NCI-H187 treated with DMSO at 0.1 percent for 48 hours (cell line): Measurements from ENCODE around the gene BTBD2.
A peak's percentile ranks its signal among the peaks of the same experiment; 100 is the strongest.
"Not testable (repeated sequence)": the region's sequence is repeated elsewhere in the genome, so short reads cannot be mapped to it uniquely, and the experiment has no call there.

ENCODE experiments used
- DNase-seq: peaks from one replicate; lab custom pipeline; 2025; lab: John Stamatoyannopoulos, UW

The BTBD2 gene

DNA sequence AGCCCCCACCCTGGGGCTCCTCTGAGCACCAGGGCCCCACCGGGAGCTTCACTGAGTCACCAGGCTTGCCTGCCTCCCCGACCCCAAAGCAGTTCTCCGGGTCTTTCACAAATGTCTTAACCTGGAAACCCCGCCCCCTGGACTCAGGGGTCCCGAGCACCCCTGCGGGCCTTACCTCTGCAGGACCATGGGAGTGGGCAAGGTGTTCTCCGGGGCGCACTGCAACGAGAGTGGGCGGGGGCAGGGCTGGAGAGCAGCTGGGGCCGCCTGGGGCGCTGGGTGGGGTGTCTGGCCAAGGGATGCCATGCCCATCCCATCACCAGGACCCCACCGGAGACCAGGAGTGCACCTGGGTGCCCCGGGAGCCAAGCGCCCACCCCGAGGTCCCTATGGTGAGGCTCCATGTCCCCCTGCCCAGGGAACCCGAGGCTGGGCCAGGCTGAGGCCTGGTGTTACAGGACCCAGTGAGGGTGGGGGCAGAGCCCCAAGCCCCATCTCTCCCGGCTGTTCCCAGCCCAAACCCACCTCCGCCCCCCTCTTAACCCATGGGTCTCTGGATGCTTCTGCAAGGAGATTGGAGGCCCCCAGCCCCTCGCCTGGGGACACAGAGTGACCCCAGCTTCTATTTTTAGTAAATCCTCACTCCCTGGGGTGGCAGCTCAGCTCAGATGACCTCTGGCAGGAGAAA, 24.6 kb upstream of the BTBD2 start:
- DNase-seq, result no peak

- DNase-seq, result no peak
Measured at GRCh38 chr19:2039089-2039958, 23.8 kb upstream of the BTBD2 start.

GRCh38 chr19:2038284-2039088, 23.0 kb upstream of the BTBD2 start:
- no peak for DNase-seq

DNA sequence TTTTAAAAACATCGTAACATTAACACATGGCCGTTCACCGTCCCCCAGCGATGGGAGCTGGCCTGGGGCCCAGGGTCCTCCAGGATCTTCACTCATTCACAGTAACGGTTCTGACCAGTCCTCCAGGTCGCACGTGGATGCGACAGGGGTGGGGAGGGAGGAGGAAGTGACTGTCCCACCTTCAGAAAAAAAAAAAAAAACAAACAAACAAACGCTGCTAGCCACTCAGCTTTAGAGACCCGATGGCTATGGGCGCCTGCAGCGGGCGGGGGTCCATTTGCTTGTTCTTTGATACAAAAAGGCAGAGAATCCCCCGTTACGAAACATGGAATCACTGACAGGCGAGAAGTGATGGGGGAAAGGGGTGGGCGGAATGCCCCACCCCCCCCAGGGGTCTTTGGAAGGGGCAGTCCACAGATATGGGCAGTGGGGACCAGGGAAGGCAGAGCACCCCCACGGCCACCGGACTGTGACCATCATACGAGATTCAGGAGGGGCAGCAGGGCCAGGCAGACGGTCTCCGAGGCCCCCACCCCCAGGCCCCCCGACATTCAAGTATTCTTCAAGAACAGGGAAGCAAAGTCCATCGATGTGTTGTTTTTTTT, 22.2 kb upstream of the BTBD2 start:
- no peak for DNase-seq

- no peak for DNase-seq
Measured at GRCh38 chr19:2036424-2036823, 20.9 kb upstream of the BTBD2 start.

DNA sequence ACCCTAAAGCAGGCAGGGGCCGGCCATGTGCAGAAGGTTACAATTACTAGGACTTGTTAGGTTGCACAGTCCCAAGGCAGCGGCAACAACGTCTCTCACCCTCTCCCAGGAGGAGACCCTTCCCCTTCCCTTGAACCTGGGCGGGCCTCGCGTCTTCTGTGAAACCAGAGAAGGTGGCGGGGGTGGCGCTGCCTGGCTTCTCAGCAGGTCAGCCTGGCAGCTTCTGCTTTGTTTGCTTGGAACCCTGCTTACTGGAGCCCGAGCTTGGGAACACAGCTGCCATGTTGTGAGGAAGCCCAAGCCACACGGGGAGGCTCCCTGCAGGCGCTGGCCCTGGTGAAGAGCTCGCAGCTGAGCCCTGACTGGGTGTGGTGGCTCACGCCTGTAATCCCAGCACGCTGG, 20.1 kb upstream of the BTBD2 start:
- no peak for DNase-seq

DNA sequence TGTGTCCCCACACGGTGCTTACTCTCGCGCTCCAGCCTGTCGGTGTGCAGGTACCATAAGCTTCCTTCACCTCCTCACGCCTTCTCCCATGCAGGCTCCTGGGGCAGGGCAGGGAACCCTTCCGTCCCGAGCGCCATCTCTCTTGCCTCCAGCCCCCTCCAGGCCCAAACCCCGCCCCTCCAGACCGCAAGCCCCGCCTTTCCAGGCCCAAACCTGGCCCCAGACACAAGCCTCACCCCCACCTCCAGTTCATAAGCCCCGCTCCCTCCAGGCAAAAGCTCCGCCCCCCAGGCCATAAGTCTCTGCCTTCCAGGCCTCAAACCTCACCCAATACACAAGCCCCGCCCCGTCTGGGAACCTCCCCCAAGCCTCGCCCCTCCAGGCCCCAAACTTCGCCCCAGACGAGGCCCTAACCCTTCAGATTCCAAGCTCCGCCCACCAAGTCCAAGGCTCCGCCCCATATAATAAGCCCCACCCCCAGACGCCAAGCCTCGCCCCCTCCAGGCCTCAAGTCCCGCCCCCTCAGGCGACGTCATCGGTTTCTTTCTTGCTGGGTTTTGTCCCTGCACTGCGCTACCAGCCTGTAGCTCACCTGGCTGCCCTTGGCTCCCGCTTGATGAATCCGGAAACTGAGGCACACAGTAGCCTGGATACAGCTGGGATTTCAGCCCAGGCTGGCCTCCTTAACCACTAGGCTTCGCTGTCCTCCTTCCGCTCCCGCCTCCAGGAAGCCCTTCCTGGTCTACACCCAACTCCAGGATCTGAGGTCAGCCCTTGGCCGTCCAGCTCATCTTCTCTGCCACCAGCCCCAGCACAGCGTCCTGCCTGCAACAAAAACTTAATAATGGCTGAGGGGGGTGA, 19.4 kb upstream of the BTBD2 start:
- DNase-seq, result no peak

GRCh38 chr19:2034253-2034652, 18.7 kb upstream of the BTBD2 start:
- not testable (repeated sequence) for DNase-seq

GRCh38 chr19:2033825-2034159, 18.3 kb upstream of the BTBD2 start:
- no peak for DNase-seq

GRCh38 chr19:2033115-2033824, 17.8 kb upstream of the BTBD2 start:
- no peak for DNase-seq

- peak; percentile 86 for DNase-seq
Measured at GRCh38 chr19:2032296-2032941, 16.9 kb upstream of the BTBD2 start.

GRCh38 chr19:2027361-2027760, 11.8 kb upstream of the BTBD2 start:
- DNase-seq, result no peak

GRCh38 chr19:2026770-2027169, 11.3 kb upstream of the BTBD2 start:
- no peak for DNase-seq

GRCh38 chr19:2022289-2022688, 6.8 kb upstream of the BTBD2 start:
- no peak for DNase-seq

DNA sequence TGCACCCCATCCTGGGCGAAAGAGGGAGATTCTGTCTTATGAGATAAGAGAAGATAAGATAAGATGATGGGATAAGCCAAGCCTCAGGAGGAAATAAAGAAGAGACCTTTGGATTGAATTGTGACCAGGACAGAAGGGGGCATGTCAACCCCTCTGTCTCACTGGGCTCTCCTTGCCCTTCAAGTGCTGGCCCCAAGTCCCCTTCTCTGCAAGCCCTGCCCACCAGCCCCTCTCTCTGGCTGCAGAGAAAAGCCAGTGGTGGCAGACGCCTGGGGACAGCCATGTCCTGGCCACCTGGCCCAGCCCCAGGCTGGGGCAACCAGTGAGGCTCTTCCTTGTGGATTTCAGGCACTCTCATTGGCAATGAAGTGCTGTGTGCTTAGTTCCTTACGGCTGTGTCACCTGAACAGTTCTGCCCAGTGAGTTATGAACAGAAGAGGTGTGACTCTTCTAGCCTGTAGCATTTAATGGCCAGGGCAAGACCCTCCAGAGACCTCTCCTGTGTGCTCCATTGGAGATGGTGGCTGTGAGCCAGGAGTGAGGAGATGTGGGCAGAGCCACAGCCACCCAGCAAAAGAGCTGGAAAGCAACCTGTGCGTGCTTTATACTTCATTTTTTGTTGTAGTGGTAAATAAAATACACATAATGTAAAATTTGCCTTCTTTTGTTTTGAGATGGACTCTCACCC, 6.1 kb upstream of the BTBD2 start:
- no peak for DNase-seq

DNA sequence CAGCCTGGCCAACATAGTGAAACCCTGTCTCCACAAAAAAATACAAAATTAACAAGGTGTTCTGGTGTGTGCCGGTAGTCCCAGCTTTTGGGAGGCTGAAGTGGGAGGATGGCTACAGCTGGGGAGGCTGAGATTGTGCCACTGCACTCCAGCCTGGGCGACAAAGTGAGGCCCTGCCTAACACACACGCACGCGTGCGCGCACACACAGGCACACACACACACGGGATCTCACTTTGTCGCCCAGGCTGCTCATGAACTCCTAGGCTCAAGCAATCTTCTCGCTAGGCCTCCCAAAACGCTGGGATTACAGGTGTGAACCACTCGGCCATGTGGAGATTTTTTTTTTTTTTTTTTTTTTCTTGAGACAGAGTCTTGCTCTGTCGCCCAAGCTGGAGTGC, 3.2 kb upstream of the BTBD2 start:
- DNase-seq, result no peak

- peak; percentile 28 for DNase-seq
Measured at GRCh38 chr19:2016041-2016807, 710 bp upstream of the BTBD2 start.

DNA sequence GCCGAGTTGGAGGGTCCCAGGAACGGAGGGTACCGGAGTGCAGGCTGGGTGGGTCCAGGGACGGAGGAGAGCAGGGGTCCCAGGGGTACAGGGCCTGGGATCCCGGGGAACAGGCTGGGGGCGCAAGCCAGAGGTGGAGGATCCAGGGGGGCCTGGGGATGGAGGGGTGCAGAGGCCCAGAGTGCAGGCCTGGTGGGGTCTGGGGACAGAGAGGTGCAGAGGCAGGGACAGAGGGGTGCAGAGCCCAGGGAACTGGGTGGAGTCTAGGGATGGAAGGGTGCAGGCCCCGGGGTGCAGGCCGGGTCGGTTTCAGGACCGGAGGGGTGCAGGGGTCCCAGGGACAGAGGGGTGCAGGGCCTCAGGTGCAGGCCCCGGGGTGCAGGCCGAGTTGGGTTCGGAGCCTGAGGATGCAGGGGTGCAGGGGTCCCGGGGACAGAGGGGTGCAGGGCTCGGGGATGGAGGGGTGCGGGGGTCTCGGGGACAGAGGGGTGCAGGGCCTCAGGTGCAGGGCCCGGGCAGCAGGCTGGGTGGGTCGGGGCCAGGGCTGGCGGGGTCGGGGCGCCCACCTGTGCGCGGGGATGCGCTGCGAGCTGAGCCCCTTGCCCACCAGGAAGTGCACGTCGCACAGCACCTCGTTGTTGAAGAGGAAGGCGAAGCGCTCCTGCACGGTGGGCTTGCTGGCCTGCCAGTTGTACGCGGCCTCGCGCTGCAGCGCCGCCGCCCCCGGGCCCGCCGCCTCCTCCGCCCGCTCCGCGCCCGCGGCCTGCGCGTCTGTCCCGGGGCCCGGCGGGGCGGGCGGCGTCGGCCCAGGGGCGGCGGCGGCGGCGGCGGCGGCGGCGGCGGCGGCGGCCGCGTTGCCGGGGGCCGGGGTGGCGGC, 545 bp downstream of the BTBD2 start:
- DNase-seq, result no peak
